Stimulated activated CD4-positive, alpha-beta T cell treated with anti-CD3 and anti-CD28 coated beads, TNF-alpha, amount 100 ng/mL, for 24 hours (primary cell): ENCODE results near the gene ADH1A.
"Not testable (repeated sequence)": the region's sequence is repeated elsewhere in the genome, so short reads cannot be mapped to it uniquely, and the experiment has no call there.

Experiments
- DNase-seq, 3 experiments: peaks; one replicate each; pipeline ENCODE4 v3.0.0-alpha.2; 2020; ENCODE audit warnings: low read depth in 3 of 3

ADH1A gene

DNA sequence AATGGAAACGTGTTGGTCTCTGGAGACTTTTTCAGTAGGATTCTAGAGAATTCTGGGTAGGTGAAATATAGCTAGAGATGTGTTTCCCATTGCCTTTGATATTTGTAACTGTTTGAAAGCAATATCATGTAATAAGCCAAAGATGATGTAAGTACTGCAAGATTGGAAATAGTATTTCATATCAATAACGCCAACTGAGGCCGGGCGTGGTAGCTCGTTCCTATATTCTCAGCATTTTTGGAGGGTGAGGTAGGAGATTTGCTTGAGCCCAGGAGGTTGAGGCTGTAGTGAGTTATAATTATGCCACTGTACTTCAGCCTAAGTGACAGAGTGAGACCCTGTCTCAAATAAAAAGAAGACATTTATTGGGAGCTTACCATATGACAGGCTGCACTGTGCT, 9.5 kb downstream of the ADH1A start:
- no peak for DNase-seq

DNA sequence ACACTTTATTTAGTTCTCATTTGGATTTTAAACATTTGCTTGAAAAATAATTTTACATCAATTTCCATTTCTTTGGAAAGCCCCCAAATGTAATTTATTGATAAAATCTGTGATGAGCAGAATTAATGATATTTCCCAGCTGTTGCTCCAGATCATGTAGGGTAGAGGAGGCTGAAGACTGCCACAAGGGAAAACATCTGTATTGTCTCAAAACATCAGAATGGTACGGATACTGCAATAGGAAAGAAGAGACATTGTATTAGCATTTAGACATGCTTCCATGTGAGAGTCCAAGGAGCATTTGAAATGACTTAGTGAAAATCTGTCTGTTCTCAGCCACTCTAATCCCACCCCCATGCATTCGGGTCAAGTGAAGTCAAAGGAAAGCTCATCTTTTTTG, 14.4 kb downstream of the ADH1A start:
- no peak for DNase-seq

GRCh38 chr4:99275885-99276284, 14.9 kb downstream of the ADH1A start:
- DNase-seq = no peak

- no peak for DNase-seq
Observed at GRCh38 chr4:99275050-99275449, 15.7 kb downstream of the ADH1A start.

- no peak for DNase-seq
Observed at GRCh38 chr4:99273704-99274103, 17.1 kb downstream of the ADH1A start.

DNA sequence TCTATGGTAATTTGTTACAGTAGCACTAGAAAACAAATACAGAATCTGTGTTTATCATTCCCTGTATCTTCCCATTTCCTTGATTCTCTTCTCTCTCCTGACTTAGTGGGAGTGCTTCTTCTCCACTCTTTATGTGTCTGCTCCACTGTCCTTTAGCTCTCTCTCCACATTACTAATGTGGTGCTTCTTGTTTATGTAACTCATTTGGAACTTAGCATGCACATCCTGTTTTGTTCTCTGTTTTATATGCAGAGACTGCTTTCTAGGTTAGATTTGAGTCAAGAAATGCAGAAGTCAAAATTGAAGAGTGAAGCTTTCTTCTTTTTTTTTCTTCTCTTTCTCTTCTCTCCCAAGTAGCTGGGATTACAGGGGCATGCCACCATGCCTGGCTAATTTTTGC, 25.9 kb downstream of the ADH1A start:
- DNase-seq = no peak

- DNase-seq = no peak
Observed at GRCh38 chr4:99252746-99253145, 38.0 kb downstream of the ADH1A start.

DNA sequence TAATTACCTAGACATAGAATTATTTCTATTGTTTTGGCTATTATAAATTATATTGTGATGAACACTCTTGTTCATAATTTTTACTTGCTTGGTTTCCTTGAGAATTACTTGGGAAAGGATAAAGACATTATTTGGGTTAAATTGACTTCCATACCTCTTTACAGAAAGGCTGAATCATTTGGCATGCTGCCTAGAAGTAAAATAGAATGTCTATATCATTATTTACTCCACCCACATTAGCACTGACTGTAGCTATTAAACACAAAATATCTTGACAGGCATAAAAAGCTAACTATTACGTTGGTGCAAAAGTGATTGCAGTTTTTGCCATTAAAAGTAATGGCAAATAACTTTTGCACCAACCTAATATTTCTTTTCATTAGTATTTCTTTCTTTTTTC, 42.1 kb downstream of the ADH1A start:
- DNase-seq = no peak

DNA sequence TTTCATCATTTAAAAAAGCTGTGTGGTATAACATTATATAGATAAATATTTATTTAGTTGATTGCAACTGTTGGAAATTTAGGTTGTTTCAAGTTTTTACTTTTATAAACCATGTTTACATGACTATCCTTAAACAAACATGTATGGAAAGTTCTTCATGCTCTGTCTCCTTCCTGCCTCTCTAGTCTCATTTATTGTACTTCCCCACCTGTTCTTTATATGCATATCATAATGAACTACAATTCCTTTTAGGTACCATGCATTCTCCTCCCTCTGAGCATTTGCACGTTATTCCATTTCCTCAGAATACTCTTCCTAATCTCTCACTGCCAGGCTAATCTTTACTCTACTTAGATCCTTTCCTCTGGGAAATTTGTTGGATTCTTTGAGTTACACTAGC, 54.8 kb downstream of the ADH1A start:
- DNase-seq = no peak

DNA sequence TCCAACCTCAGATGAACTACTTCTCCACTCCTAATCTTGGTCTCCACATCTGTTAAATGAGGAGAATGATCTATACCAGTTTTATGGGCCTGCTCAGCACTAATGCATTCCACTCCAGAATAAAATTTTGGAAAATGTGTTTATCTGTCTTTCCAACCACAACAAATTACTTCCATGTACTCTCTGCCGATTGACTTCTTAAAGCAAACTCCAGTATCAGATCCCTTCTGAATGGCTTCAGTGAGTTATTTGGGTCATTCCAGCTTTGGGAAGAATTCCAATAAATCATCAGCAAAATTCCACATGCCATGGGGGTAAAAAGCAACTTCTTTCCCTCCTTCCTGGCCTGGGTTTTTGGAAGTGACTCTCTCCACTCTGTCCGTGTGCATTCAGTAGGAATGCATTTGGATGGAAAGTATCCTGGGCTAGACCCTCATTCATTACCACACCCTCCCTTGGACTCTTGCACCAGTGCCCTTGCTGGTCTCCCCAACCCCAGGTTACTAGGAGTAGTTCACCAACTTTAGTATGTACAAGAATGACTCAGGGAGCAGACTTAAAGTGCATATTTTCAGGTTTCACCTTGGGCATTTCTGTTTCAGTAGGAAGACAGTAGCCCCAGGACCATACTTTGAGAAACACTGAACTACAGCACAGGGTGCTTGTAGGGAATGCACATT, 56.3 kb downstream of the ADH1A start:
- DNase-seq = no peak

- not testable (repeated sequence) for DNase-seq
Observed at GRCh38 chr4:99233397-99233796, 57.4 kb downstream of the ADH1A start.

DNA sequence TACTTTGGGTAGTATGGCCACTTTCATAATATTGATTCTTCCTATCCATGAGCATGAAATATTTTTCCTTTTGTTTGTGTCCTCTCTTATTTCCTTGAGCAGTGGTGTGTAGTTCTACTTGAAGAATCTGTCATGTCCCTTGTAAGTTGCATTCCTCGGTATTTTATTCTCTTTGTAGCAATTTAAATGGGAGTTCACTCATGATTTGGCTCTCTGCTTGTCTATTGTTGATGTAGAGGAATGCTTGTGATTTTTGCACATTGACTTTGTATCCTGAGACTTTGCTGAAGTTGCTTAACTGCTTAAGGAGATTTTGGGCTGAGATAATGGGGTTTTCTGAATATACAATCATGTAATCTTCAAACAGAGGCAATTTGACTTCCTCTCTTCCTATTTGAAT, 62.1 kb downstream of the ADH1A start:
- DNase-seq = not testable (repeated sequence)

DNA sequence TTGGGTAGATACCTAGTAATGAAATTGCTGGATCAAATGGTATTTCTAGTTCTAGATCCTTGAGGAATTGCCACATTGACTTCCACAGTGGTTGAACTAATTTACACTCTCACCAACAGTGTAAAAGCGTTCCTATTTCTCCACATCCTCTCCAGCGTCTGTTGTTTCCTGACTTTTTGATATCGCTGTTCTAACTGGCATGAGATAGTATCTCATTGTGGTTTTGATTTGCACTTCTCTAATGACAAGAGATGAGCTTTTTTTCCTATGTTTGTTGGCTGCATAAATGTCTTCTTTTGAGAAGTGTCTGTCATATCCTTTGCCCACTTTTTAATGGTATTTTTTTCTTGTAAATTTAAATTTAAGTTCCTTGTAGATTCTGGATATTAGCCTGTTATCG, 63.1 kb downstream of the ADH1A start:
- not testable (repeated sequence) for DNase-seq
